Germinal center (tissue), 1 donor: Measurements from ENCODE around the gene GAB2.
"Not testable (repeated sequence)": the region's sequence is repeated elsewhere in the genome, so short reads cannot be mapped to it uniquely, and the experiment has no call there.

Source experiments
- DNase-seq: peaks from one replicate; pipeline ENCODE4 v3.0.0; 2012; ENCODE audit warnings: mixed read lengths, low spot score

Gene GAB2

DNA sequence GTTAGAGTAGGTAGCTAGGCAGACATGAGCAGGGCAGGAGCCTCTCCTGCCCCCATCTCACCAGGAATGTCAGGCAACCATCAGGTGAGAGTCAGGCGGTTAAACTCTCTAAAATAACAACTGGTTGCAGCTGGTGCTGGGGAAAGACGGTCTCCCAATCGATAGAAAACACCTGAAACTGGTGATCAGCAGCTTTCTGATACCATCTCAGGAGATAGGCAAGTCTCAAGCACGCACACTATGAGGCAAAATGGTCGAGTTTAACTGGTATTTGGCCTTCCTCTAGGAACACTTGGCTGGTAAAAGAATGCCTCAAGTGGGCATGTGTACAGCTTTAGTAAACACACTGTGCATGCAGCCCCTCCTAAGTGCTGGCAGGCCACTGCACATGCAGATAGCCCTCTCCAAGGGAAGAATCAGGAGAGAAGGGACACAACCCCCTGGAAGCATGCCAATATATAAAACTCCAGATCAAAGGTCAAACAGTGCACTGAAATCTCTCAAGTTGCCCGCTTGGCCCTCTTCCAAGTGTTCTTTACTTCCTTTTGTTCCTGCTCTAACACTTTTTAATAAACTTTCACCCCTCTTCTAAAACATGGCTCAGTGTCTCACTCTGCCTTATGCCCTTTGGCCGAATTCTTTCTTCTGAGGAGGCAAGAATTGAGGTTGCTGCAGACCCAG lies 140.2 kb downstream of the GAB2 start:
- DNase-seq = no peak

DNA sequence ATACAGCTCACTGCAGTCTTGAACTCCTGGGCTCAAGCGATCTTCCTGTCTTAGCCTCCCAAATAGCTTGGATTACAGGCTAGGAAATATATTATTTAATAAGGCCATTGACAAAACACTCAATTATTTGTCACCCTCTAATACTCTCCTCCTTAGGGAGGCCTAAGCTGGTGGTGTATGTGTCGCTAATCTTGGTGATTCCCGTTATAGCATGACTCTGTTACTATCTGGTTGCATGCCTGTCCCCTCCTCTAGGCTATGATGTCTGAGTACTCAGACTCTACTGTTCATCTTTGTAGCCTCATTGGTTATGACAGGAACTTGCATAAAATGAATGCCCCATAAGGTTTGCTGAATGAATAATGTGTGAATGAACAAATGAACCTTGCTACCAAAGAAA lies 141.3 kb downstream of the GAB2 start:
- no peak for DNase-seq

DNA sequence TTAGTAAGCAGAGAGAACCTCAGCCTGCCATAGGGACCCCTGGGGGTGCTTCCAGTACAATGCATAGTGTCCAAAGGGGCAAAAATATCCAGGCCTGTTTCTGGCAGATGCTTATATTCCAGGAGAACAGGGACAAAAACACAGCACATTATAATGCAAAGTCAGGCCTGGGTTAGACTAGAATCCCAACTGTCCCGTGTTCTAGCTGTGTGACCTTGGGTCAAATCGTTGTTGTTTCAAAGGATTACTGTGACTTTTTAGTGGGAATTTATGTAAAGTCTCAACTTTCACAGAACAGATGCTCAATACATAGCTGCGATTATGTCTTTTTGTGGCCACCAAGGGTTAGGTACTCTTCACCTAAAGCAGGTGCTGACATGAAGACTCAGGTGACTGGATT lies 142.9 kb downstream of the GAB2 start:
- no peak for DNase-seq

DNA sequence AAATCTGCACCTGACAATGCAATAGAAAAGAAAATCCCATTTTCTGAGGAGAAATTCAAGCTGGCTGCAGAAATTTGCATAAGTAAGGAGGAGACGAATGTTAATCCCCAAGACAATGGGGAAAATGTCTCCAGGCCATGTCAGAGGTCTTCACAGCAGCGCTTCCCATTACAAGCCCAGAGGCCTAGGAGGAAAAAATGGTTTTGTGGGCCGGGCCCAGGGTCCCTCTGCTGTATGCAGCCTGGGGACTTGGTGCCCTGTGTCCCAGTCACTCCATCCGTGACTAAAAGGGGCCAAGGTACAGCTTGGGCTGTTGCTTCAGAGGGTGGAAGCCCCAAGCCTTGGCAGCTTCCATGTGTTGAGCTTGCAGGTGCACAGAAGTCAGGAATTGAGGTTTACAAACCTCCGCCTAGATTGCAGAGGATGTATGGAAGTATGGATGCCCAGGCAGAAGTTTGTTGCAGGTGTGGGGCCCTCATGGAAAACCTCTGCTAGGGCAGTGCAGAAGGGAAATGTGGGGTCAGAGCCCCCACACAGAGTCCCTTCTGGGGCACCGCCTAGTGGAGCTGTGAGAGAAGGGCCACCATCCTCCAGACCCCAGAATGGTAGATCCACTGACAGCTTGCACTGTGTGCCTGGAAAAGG lies 144.9 kb downstream of the GAB2 start:
- not testable (repeated sequence) for DNase-seq

DNA sequence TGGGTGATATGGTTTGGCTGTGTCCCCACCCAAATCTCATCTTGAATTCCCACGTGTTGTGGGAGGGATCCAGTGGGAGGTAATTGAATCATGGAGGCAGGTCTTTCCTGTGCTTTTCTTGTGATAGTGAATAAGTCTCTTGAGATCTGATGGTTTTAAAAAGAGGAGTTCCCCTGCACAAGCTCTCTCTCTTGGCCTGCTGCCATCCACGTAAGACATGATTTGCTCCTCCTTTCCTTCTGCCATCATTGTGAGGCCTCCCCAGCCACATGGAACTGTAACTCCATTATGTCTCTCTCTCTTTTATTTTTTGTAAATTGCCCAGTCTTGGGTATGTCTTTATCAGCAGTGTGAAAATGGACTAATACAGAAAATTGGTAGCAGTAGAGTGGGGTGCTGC lies 145.8 kb downstream of the GAB2 start:
- not testable (repeated sequence) for DNase-seq

DNA sequence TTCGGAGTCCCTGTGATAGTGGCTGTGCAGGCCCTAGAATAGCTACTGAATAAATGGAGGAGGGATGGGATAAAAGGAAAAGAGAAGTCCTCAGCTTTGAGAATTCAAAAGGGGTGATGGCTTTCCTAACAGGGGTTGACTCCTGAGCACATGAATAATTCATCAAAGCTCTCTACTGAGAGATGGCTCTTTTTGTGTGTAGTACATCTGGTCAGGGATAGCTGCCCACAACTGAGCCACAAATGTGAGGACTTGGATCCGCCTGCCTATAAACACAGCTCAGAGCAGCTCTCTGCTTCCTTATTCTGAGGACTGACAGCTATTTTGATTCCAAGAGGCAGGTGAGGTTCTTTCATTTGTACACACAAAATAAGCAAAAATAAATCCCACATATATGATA lies 146.6 kb downstream of the GAB2 start:
- DNase-seq = no peak

DNA sequence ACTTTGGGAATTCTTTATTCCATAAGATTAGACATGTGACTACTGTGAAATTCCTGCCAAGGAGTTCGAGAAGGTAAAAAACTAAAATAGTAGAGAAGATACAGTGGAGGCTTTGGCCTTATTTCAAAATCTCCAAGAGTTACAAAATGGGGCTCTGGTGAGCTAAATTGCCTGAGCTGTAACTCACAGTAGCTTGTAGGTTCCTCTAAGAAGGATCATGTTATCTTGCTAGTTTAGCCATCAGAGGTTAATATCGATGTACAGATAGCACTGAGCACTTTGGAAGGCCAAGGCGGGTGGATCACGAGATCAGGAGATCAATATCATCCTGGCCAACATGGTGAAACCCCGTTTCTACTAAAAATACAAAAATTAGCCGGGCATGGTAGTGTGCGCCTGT lies 147.8 kb downstream of the GAB2 start:
- DNase-seq = no peak

DNA sequence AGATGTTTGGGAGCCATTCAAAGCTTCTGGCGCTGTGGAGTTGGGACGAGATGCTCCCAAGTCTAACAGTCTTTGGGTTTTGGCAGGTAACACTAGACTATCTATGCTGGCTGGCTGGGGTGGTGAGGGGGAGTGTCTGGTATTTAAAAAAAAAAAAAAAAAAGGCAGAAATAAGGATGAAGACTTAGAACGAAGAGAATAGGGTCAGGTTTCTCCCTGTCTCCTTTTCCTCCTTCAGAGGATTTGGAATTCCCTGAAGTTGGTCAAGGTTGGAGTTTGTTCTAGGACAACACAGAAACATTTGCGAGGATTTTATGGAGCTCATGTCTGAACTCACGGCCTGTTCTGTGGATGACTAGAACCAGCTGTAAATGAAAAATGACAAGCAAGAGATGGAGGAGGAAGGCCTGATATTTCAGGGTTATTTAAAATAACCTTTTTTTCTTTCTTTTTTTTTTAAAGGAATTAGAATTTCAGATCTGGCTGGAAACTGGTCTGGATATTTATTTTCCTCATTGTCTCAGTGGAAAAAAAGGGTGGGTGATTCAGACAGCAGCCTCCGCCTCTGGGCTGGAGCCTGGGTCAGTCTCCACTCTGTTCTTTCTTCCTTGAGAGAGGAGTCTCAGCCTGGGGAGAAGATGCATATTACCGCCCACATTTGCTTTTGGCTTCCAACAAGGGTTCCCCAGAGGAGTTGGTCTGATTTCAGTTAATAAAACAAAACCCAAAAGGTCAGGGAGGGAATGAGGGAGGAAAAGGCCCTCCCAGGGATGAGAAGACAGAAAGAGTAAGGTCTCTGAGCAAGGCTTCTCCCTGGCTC lies 148.8 kb downstream of the GAB2 start:
- DNase-seq = no peak

DNA sequence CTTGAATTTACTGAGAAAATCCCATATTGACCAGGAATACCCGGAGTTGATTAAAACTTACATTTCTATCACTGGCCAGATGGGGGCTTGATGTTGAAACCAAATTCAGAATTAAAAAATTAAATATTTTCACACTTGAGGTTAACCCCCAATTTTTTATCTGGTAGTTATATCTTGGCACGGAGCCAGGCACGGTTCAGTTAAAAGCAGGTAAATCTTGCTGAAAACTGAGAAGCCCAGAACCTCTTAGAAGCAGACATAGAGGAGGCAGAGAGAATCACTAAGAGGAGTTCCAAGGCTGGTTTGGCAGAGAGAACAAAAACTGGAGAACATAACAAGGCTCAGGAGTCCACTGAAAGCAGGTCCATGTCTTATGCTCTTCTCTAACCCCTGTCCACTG lies 151.2 kb downstream of the GAB2 start:
- no peak for DNase-seq

DNA sequence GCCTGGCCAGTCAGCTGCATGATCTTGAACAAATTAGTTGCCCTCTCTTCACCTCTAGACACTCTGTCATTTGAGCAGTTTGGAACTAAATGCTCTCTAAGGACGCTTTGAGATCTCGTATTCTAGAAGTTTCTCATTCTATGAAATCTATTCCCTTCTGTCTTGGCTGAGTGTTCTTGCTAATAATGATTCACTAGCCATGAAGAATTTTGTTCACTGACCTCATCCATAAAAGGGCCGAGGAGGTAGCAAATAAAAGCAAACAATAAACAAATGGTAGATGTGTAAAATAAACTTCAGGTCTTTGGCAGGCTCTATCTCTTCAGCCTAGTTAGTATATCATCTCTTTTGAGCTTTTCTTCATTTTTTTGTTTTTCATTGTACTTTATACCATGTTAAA lies 152.3 kb downstream of the GAB2 start:
- no peak for DNase-seq

DNA sequence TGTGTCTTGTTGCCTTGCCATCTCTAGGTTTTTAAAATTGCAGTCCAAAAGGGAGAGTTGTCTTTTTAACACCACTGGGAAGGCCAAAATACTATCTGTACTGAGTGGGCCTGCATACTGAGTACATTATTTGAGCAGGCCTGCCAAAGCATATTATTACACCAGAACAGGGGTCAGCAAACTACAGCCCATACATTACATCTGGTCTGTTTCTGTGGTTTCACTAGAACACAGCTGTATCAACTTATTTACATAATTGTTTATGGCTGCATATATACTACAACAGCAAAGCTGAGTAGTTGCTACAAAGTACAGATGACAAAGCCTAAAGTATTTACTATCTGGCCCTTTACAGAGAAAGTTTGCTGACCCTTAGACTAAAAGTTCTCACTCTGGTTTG lies 154.9 kb downstream of the GAB2 start:
- no peak for DNase-seq

DNA sequence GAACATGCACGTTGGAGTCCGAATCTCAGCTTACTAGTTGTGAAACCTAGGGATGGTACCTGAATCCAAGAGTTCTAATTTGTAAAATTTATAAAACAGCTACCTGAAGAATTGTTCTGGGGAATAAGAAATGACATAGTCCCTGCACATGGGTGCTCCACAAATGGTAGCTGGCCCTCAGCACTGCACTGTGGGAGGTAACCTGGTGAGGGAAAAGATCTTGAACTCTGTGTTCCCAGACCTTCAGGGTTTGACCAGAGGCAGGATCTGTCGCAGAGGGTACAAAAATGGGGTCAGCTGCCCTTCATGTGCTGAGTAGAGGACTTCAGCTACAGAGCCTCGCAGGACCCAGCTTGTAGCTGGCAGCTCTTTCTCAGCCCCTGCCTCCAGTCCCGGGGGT lies 155.4 kb downstream of the GAB2 start:
- no peak for DNase-seq

DNA sequence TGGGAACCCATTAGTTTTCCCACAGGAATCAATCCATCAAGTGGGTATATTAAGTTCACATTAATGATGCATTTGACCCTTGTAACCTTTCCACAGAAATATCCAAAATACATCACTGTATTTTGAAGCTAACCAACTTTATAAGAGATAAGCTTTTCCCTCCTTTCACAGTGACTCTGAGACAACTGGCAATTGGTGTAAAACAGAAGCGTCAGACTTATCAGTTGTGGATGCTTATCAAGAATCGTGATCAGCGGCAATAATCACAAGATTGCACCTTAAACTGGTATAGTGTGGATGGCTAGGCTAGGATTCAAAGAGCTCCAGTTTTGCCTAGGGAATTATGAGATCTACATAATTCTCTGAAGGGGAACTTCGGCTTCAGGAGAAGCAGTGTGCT lies 155.8 kb downstream of the GAB2 start:
- no peak for DNase-seq

DNA sequence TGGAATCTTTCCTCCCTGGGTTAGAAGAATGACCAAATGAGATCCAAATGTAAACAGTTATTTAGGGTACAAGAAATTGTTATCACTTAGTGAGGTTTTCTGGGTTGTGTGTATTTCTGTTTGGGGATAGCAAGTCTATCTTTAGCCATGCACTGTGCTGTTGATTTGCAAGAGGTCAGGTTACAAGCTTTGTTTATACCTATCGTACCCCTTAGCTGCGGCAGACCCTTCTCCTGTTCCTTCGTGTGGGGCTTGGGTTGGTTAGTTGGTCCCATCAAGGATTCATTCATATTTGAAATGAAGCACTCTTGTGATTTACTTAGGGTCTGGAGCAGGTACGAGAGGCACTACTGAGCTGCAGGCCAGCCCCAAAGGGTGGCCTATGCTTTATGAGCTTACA lies 156.3 kb downstream of the GAB2 start:
- no peak for DNase-seq

DNA sequence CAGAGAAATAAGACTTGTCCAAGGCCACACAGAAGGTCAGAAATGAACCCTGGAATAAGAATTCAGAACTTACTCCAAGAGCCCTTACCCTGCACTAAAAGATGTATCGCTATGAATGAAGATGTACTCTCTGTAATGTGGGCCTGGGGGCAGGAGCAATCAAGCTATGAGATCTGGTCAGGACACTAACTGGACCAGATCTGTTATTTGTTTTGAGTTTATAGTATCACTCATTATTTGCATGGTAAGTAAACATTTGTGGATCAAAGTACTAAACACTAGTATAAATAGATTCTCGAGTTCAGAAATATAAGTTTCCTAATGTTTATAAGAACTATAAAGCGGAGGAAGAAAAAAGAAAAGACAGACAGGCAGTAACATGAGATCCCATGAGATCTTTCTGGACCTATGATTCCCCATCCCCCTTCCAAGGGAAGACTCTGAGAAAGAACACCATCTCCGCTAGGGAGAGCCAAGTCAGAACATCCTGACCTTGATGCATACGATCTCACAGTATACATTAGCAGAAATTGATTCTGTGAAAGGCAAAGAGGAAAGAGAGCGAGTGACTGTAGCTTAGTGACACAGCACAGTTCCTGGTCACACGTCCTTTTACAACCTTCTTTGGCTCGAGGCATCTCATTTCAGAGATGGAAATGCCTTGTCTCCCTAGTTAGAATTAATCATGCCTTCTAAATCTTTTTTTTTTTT lies 157.7 kb downstream of the GAB2 start:
- DNase-seq = no peak

DNA sequence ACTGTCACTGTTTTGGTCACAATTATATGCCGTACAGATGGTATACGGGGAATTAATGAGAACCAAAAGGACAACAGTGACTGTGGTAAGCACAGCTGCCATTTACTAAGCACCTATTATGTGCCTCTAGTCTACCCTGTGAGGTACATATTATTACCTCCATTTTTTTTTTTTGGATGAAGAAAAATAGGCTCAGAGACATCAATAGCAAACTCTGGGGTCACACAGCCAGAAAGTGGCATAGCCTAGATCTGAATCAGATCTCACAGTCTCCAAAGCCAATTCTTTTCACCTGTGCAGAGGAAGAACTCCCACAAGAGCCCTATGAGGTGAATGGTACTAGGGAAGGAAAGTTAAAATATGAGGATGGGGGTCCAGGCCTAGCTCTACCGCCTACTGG lies 160.0 kb downstream of the GAB2 start:
- DNase-seq = no peak

DNA sequence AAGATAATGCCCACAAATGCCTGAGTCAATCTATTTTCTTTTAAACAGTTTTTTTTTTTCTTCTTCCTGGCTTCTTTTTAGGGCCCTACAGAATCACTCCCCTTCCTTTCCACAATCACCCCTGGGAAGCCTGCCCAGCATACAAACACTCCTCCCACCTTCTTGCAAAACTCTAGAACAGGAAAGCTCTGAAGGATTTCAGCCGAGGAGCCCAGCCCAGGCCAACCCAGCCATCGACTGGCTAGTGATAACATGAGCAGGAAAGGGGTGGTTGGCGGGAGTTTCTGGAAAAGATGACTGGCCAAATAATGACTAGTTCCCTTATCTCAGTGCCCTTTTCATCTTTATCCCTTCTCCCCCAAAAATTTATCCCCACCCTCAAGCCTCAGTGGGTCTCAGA lies 160.7 kb downstream of the GAB2 start:
- no peak for DNase-seq

DNA sequence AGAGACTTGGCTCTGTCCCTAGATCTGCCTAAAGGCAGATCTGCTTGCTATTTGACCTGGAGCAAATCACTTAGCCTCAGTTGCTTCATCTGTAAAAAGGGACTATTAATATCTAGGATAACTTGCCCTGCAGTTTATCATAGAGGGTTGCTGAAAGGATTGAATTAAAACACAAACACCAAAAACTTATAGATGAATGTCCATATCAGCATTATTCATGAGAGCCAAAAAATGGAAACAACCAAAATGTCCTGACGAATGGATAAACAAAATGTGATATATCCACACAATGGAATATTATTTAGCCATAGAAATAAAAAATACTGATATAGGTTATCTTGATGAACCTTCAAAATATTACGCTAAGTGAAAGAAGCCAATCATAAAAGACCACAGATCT lies 161.7 kb downstream of the GAB2 start:
- DNase-seq = no peak

DNA sequence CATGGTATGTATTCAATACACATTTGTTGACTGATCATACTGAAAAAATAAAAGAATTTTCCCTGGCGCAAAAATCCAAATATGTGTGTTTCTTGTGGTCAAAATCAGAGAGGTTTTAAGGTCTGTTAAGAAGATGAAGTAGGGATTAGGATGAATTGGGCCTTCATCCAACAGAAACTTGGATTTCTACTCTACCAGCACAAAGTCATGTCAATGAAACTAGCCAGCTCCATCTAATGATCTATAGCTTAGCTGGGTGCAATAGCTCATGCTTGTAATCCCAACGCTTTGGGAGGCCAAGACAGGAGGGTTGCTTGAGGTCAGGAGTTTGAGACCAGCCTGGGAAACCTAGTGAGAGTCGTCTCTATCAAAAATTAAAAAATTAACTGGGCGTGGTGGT lies 163.4 kb downstream of the GAB2 start:
- no peak for DNase-seq

DNA sequence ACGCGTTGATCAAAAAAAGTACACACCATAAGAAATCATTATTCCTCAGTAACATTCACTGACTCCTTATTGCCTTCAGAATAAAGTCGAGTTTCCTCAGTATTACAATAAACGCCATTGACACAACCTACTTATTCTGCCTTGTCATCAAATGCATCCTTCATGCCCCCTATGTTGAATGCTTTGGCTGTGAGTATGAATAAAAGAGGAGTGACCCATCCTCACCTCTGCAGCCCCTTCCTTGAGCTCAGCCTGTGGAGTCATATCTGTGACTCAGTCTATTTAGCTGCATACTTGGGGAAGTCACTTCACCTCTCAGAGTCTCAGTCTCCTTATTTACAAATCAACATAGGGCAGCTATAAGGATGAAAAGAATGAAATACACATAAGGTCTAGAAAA lies 163.8 kb downstream of the GAB2 start:
- DNase-seq = no peak

DNA sequence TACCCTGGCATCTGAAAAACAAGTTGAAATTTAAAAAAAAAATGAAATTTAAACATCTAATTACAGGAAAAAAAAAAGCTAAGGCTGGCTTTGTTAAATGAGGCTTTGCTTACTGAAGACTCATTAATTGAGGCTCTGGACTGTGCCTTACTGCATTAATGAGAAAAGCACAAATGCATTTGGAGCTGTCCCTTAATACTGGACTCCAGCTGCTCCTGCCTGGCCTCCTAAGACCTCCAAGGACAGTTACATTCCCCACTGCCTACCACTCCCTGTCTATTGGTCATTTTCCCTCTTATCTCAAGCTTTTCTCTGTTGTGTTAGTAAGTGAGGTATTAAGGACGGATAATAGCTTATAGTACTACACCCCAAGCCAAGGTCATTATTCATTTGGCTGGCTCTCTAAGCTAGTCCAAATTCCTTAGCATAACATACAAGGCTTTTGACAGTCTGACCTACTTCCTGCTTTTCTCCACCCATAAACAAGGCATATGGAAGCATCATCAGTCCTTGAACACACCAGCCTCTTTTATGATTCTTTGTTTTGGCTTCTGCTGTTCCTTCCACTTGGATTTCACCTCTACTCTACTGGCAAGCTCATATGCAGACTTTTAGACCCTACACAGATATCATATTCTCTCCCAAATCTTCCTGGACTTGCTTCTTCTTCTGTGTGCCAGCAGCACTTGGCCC lies 166.4 kb downstream of the GAB2 start:
- no peak for DNase-seq

DNA sequence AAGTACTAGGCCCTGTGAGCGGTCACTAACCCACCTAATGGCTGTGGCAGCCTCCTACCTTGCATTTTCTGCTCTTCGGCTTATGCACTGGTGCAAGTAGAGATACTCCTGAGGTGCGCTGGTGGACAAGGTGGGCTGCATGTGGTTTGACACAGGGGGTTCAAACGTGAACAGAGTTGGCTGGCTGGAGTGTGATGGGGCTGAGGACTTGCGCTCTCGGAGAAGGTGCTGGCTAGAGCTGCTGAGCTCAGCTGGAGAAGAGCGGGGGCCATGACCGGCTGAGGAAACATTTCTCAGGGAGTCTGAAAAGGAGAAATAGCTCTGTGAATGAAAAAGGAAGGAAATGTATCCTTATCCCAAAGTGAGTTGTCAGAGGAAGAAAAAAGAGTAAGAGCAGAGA lies 167.5 kb downstream of the GAB2 start:
- DNase-seq = no peak
